GM12891 (cell line): ENCODE measurements around the gene TUFM.

Experiments
- PAX5 ChIP-seq: IDR thresholded peaks from 2 replicates; pipeline ENCODE4 v1.6.1; 2011; ENCODE audit warnings: low read length, moderate library complexity, mild to moderate bottlenecking; ENCODE audit not compliant: insufficient read depth, severe bottlenecking
- POLR2A ChIP-seq: IDR thresholded peaks from 2 replicates; pipeline ENCODE4 v1.6.1; 2011; ENCODE audit warnings: low read depth, low read length, control low read depth
- POLR2AphosphoS5 ChIP-seq: IDR thresholded peaks from 2 replicates; pipeline ENCODE4 v1.6.1; 2011; ENCODE audit warnings: low read depth, low read length, control low read depth
- SPI1 ChIP-seq: IDR thresholded peaks from 2 replicates; pipeline ENCODE4 v1.6.1; 2011; ENCODE audit warnings: low read depth, low read length, control low read depth
- TAF1 ChIP-seq: IDR thresholded peaks from 2 replicates; pipeline ENCODE4 v1.6.1; 2011; ENCODE audit warnings: low read depth, low read length, control low read depth

- TF ChIP-seq POLR2AphosphoS5 (no peak), PAX5 (no peak), POLR2A (no peak), SPI1 (no peak), TAF1 (no peak)
These were observed 22.8 kb downstream of the TUFM start for GRCh38 chr16:28823291-28823872.
